GM15510 (cell line): Measurements from ENCODE around the gene GPT2.

Experiments used
- POLR2A ChIP-seq: IDR thresholded peaks from 3 replicates; pipeline ENCODE4 v1.6.1; 2011; ENCODE audit warnings: borderline replicate concordance; ENCODE audit not compliant: insufficient read length; ENCODE audit errors: extremely low read depth

The GPT2 gene

GRCh38 chr16:46899443-46900143 lies 15.4 kb downstream of the GPT2 start:
- TF ChIP-seq POLR2A: no peak

DNA sequence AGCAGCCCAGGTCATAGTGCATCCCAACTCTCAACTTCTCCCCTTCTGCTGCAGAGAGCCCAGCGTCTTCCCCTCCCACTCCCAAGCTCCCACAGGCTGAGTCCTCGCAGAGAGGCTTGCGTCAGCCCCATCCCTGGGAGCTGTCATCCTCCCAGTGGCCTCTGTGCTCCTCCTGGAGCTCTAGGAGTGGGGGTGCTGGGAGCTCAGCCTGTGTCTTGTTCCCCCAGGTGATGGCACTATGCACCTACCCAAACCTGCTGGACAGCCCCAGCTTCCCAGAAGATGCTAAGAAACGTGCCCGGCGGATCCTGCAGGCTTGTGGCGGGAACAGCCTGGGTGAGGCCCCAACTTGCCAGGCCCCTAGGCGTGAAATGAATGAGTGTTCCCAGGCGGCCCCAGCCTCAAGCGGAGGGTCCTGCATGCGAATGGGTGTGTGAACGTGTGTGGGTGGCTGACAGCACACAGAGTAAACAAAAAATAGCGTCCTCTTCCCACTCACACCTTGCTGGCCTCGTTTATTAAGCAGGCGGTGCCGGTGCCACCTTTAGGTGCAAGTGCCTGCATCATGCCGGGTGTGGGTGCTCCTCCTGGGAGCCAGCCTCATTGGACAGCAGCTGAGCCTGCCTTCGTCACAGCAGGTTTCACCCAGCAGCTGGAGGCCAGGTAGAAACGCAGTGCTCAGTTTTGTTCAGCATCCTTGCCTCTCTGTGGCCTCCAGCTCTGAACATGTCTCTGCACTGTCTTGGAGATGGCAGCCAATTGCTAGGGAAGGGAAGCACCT lies 16.5 kb downstream of the GPT2 start:
- TF ChIP-seq POLR2A: no peak

GRCh38 chr16:46901709-46902108 lies 17.5 kb downstream of the GPT2 start:
- no peak for TF ChIP-seq POLR2A

DNA sequence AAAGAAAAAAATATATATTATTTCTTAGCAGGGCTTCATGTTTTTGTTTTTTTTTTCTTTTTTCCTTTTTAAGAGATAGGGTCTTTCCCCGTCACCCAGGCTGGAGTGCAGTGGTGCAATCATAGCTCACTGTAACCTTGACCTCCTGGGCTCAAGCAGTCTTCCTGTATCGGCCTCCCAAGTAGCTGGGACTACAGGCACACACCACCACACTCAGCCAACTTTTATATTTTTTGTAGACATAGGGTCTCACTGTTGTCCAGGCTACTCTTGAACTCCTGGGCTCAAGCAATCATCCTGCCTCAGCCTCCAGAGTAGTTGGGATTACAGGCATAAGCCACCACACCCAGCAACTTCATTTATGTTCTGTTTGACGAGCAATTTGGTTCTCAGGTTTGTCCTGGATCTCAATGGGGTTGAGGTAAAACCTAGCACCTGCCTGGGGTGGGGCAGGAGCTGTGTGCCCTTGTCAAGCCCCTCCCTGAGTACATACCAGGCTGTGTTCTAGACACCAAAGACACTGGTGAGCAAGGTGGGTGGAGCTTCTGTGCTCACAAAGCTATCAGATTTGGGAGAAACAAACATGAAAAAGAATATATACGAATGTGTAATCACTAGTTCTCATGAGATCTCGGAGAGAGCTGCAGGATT lies 19.2 kb downstream of the GPT2 start:
- no peak for TF ChIP-seq POLR2A

- no peak for TF ChIP-seq POLR2A
Observed at GRCh38 chr16:46904471-46904870, 20.3 kb downstream of the GPT2 start.

DNA sequence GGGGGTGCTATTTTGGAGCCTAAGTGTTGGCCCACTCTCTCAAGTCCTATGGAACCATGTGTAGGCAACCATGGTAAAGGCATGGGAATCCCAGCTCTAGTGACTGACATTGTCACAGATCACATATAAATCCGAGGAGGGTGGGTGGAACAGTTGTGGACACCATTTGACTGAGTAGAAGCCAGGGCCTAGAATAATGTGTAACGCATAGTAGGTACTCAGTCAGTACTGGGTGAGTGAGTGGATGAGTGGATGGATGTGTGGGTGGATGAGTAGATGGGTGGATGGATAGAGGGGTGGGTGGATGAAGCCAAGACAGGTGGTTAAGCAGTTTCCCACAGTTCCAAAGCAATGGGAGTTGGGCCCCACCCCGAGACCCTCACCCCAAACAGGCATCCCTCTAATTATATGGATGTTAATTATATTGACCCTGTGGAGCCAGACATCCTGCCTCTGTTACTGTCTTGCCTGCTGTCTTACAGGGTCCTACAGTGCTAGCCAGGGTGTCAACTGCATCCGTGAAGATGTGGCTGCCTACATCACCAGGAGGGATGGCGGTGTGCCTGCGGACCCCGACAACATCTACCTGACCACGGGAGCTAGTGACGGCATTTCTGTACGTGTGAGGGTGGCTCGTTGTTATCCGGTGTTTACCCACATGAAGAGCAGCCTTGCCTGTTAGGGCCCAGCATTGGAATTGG lies 22.3 kb downstream of the GPT2 start:
- TF ChIP-seq POLR2A: no peak

DNA sequence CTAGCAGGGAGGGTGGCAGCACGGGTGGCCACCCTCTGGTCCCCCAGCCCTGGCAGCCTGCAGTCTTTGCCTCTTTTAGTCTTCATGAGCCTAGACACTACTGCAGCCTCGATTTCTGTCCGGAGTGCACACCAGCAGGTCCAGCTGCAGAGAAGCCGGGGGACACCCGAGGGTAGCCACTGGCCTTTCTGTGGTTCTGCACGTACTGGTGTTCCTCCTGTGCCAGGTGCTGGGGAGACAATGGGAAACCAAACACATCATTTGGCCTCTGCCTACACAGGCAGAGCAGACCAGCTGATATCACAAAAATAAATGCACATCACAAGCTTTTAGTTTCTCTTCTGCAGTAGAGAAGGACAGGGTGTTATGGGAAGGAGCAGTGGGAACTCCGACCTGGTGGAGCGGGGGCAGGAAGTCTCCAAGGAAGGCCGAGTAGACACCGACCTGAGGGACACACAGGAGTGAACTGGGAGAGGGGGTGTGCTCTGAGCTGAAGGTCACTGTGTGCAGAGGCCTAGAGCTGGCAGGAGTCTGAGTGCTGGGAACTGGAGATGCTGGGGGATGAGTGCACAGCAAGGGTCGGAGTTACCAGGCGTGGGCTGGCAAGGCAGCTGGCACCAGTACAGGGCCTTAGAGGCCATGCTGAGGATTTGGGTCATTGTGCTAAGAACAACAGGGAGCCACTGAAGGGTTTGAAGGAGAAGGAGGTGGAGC lies 23.1 kb downstream of the GPT2 start:
- TF ChIP-seq POLR2A: no peak

- TF ChIP-seq POLR2A: no peak
Observed at GRCh38 chr16:46908540-46909372, 24.6 kb downstream of the GPT2 start.

- TF ChIP-seq POLR2A: no peak
Observed at GRCh38 chr16:46911038-46911437, 26.9 kb downstream of the GPT2 start.

- no peak for TF ChIP-seq POLR2A
Observed at GRCh38 chr16:46911650-46912049, 27.5 kb downstream of the GPT2 start.

DNA sequence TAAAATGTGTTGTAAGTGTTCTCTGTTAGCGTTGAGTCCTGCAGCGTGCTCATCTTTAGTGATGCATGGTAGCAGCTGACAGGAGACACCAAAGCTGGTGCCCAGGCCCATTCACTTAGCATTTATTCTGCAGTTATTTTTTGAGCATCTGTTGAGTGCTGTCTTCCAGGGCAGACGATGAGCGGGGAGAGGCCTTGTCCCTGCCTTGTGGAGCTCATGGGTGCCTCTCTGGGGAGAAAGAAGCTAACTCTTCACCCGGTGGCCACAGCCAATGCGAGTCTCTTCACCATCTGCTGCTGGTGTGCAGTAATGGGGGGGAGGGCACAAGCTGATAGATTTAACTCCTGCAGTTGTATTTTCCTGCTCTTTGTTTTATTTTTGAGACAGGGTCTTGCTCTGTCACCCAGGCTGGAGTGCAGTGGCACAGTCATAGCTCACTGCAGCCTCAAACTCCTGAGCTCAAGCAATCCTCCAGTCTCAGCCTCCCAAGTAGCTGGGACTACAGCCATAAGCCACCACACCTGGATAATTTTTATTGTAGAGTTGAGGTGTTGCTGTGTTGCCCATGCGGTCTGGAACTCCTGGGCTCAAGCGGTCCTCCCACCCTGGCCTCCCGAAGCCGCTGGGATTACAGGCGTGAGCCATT lies 30.5 kb downstream of the GPT2 start:
- no peak for TF ChIP-seq POLR2A

DNA sequence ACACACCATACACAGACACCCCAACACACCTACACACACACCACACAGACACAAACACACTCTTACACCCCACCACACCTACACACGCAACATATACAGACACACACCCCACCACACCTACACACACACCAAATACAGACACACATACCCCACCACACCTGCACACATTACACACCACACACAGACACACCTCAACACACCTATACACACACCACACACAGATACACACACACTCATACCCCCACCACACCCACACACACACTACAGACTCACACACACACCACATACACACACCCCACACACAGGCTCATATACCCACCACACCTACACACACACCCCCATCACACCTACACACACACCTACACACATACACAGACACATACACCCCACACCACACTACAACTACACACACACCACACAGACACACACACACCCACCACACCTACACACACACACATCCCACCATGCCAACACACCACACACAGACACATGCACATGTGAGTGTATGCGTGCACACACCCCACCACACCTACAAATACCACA lies 31.4 kb downstream of the GPT2 start:
- TF ChIP-seq POLR2A: no peak

DNA sequence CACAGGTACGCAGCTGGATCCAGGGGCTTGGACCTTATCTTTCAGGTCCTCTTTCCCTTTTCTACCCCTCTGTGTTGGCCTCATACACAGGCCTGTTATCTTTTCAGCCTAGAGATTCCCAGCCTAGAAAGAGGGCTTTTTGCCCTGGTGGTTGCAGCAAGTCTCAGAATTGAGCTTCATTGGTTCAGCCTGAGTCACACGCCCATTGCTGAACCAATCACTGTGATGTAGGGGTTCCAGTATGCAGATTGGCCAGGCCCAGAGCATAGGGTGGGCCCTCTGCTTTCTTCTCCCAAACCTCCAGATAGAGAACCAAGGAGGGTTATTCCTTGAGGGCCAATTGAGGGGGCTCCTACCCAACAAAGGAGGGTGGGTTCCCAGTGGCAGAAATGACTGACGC lies 32.8 kb downstream of the GPT2 start:
- TF ChIP-seq POLR2A: no peak

DNA sequence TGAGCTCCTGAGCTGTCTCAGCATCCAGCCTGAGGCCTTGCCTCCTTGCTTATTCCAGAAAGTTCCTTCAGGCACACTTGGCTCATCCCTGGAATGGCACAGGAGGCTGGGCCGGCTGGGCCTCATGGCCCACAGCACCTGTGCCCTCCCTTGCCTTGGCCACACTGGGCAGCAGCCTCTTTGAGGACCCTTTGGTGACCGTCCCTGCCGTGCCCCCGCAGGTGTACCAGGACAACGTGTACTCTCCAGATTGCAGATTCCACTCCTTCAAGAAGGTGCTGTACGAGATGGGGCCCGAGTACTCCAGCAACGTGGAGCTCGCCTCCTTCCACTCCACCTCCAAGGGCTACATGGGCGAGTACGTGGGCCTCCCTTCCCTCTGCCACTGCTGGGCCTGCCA lies 34.2 kb downstream of the GPT2 start:
- TF ChIP-seq POLR2A: no peak
